Transverse colon (tissue), 4 donors: Measurements from ENCODE around the gene SEMA6B. TPM values are rescaled to one million over a fixed set of nuclear protein-coding genes. Genes with fewer than 3 reads are reported as not detected.

Source experiments
- DNase-seq: peaks from one replicate; pipeline ENCODE4 v3.0.0-alpha.2; 2019
- H3K27ac ChIP-seq, 4 donors: fragments of 200-600 bp; sonication (generic); 2 replicates each; pipeline ENCODE4 v1.5.1; 2016 to 2018; ENCODE audit warnings: inconsistent platforms in 4 of 4
- H3K27me3 ChIP-seq: fragments of 200-600 bp; sonication (generic); 2 replicates; pipeline ENCODE4 v1.5.1; 2017; ENCODE audit warnings: inconsistent platforms
- H3K36me3 ChIP-seq, 4 donors: fragments of 200-600 bp; sonication (generic); 2 replicates each; pipeline ENCODE4 v1.5.1; 2017 to 2019; ENCODE audit warnings: inconsistent platforms in 4 of 4
- H3K4me1 ChIP-seq, 4 donors: fragments of 200-600 bp; sonication (generic); 2 replicates each; pipeline ENCODE4 v1.5.1; 2017 to 2020; ENCODE audit warnings: inconsistent platforms in 4 of 4
- H3K4me3 ChIP-seq, 4 donors: fragments of 200-600 bp; sonication (generic); 1 replicate in 1 of 4; 2 replicates in 3 of 4; pipeline versions ENCODE4 v1.5.1 to v1.6.1; 2017 to 2019; ENCODE audit warnings: inconsistent platforms in 4 of 4
- H3K9me3 ChIP-seq, 2 donors: fragments of 200-600 bp; sonication (generic); 2 replicates each; pipeline ENCODE4 v1.5.1; 2017 to 2019; ENCODE audit warnings: inconsistent platforms in 2 of 2
- CTCF ChIP-seq, 5 experiments: fragments of 200-600 bp in 3 of 5; fragments of 450-650 bp in 2 of 5; sonication (generic) in 3 of 5; IDR thresholded peaks; 1 replicate in 2 of 5; 2 replicates in 3 of 5; pipeline ENCODE4 v1.5.1; 2016 to 2017; ENCODE audit warnings: antibody characterized with exemption in 5 of 5, inconsistent platforms in 3 of 5, mild to moderate bottlenecking in 2 of 5, moderate library complexity in 1 of 5
- EP300 ChIP-seq: sonication (generic); formaldehyde crosslinking; IDR thresholded peaks from one replicate; pipeline ENCODE4 v1.6.1; 2017; ENCODE audit warnings: antibody characterized with exemption, low read depth
- POLR2A ChIP-seq: fragments of 450-650 bp; IDR thresholded peaks from one replicate; pipeline ENCODE4 v1.6.1; 2016; ENCODE audit warnings: antibody characterized with exemption, mild to moderate bottlenecking, moderate library complexity
- POLR2AphosphoS5 ChIP-seq, 3 donors: sonication (generic); formaldehyde crosslinking; IDR thresholded peaks; one replicate each; pipeline ENCODE4 v1.6.1; 2016; ENCODE audit warnings: antibody characterized with exemption in 3 of 3
- WGBS, 2 donors: methylation state at CpG; one replicate each; pipeline ENCODE4 v1.1.5; 2018; ENCODE audit warnings: low coverage in 1 of 2; 5-methylcytosine and 5-hydroxymethylcytosine counted together
- in situ Hi-C, 4 donors: fragments of 200-750 bp; cut with MboI; loops; one replicate each; pipeline versions ENCODE4 v1.15.0 to v1.15.1; 2017; ENCODE audit warnings: low sequenced_read_pairs in 3 of 4, low pct_ligation_motif_present in 1 of 4, low pct_unique_long_range_greater_than_20kb in 1 of 4
- intact Hi-C: fragments of 100-400 bp; cut with DNase I; formaldehyde crosslinking; loops from one replicate; pipeline ENCODE4 v1.15.1; 2023; ENCODE audit warnings: low total_unique reads
- total RNA-seq, 4 donors: library from RNA; depleted of rRNA; stranded (reverse); fragments of >200 nt; gene quantifications; one replicate each; pipeline ENCODE4 v1.1.0, GENCODE V29; 2016

SEMA6B gene
- total RNA-seq, 4 donors from 2014 or later = 1.00 to 4.1 (median 1.7) TPM

- peaks cover 0 to 15% (median 0%) of the 10 kb centered on the region in 4 donors for H3K36me3 ChIP-seq
These were observed 57.8 kb downstream of the SEMA6B start for GRCh38 chr19:4501691-4502090.

GRCh38 chr19:4500841-4501591 lies 58.5 kb downstream of the SEMA6B start:
- H3K9me3 ChIP-seq = no peaks in the 10 kb centered on the region
- in situ Hi-C loops = no loop called here
- H3K4me3 ChIP-seq = no peak overlapping the region
- intact Hi-C loops = no loop called here
- no peak for DNase-seq
- TF ChIP-seq CTCF (IDR thresholded peaks at IDR 0.05) (no peak), POLR2A (no peak), EP300 (no peak), POLR2AphosphoS5 (IDR thresholded peaks at IDR 0.05) (no peak)
- H3K36me3 ChIP-seq = peaks cover 0 to 19% (median 0%) of the 10 kb centered on the region in 4 donors
- no peaks in the 10 kb centered on the region for H3K27me3 ChIP-seq
- no peak overlapping the region for H3K27ac ChIP-seq
- no peaks in the 10 kb centered on the region for H3K4me1 ChIP-seq
- 92% methylated on average over 26 of the region's 29 CpGs; no CpG with 5 or more reads in 1 of the 2 donors for WGBS, 2 donors

More at GRCh38 chr19:4501691-4502090, 57.8 kb downstream of the SEMA6B start:
- Histone ChIP-seq H3K27me3 (no peaks in the 10 kb centered on the region), H3K27ac (no peak overlapping the region), H3K4me3 (no peak overlapping the region), H3K4me1 (no peaks in the 10 kb centered on the region), H3K9me3 (no peaks in the 10 kb centered on the region)
- in situ Hi-C loops = no loop called here
- no peak for TF ChIP-seq CTCF (IDR thresholded peaks at IDR 0.05)
- 92% methylated on average over 25 of the region's 25 CpGs; no CpG with 5 or more reads in 1 of the 2 donors for WGBS, 2 donors
- intact Hi-C loops = no loop called here
- DNase-seq = no peak

- peaks cover 0 to 19% (median 0%) of the 10 kb centered on the region in 4 donors for H3K36me3 ChIP-seq
- in situ Hi-C loops (no loop called here), intact Hi-C loops (no loop called here)
- no peaks in the 10 kb centered on the region for H3K4me1 ChIP-seq
- no peaks in the 10 kb centered on the region for H3K27me3 ChIP-seq
- DNase-seq = no peak
- H3K9me3 ChIP-seq = no peaks in the 10 kb centered on the region
- H3K27ac ChIP-seq = no peak overlapping the region
- WGBS, 2 donors = 93% methylated on average over 15 of the region's 15 CpGs; no CpG with 5 or more reads in 1 of the 2 donors
- H3K4me3 ChIP-seq = no peak overlapping the region
- TF ChIP-seq CTCF (IDR thresholded peaks at IDR 0.05) (no peak), POLR2AphosphoS5 (IDR thresholded peaks at IDR 0.05) (no peak)
These were observed 59.6 kb downstream of the SEMA6B start for GRCh38 chr19:4499855-4500254.

GRCh38 chr19:4499318-4499717 lies 60.2 kb downstream of the SEMA6B start:
- no peak for DNase-seq
- in situ Hi-C loops (no loop called here), intact Hi-C loops (no loop called here)
- Histone ChIP-seq H3K27me3 (no peaks in the 10 kb centered on the region), H3K27ac (no peak overlapping the region), H3K4me3 (no peak overlapping the region), H3K4me1 (no peaks in the 10 kb centered on the region), H3K36me3 (peaks cover 0 to 23% (median 0%) of the 10 kb centered on the region in 4 donors), H3K9me3 (no peaks in the 10 kb centered on the region)
- TF ChIP-seq POLR2A (no peak), CTCF (IDR thresholded peaks at IDR 0.05) (no peak), EP300 (no peak), POLR2AphosphoS5 (IDR thresholded peaks at IDR 0.05) (no peak)
- WGBS, 2 donors = 95% methylated on average over 23 of the region's 23 CpGs; no CpG with 5 or more reads in 1 of the 2 donors
